ENCODE data around the gene OR5K2. TPM values are rescaled to one million over a fixed set of nuclear protein-coding genes. Genes with fewer than 3 reads are reported as not detected.

OR5K2 gene
- total RNA-seq, 4 donors from 2014 or later: not detected

- H3K27me3 ChIP-seq: no peaks in the 10 kb centered on the region
- no peak overlapping the region for H3K4me3 ChIP-seq
- no peaks in the 10 kb centered on the region for H3K9me3 ChIP-seq
- peak overlapping the region in 3 of 4 donors; percentile 27 to 39 (median 30) for H3K27ac ChIP-seq
- DNase-seq: no peak
- no peak for TF ChIP-seq CTCF (IDR thresholded peaks at IDR 0.05)
- no peak for TF ChIP-seq POLR2A (IDR thresholded peaks at IDR 0.05)
- intact Hi-C loops (cut with DNase I): no loop called here
- peaks cover 13 to 59% (median 15%) of the 10 kb centered on the region in 3 donors for H3K4me1 ChIP-seq
- WGBS, 2 donors: 93 to 100% methylated on average over 1 of the region's 1 CpG
- peaks cover 0 to 69% (median 7%) of the 10 kb centered on the region in 3 donors for H3K36me3 ChIP-seq
Measured at GRCh38 chr3:98519351-98519750, 21.9 kb downstream of the OR5K2 start.

DNA sequence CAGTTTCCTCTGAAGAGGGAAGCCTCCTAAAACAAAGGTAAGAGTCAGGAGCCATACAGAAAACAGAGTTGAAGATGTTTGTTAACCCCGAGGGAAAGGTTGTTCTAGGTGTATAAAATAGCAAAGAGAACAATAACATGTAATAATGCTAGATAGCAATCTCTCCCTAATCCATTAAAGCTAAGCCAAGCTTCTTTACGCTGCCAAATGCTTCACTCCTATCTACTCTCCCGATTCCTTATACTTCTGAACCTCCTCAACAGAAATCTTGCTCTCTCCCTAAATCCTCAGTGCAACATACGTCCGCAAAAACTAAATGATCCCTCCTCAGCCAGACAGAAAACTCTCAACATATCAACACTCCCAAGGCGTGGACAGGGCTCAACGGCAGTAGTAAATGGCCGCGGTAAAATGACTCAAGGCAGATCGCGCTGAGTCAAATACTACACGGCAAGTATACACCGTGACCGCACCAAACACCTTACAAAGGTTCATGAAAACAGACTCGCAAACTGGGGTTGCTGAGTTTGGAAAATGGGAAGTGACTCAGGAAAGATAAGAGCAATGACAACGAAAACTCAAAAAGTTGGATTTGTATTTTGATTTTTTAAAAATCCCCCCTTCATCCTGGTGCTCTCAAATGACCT, 24.5 kb downstream of the OR5K2 start:
- Histone ChIP-seq H3K4me1 (peaks cover 13 to 49% (median 15%) of the 10 kb centered on the region in 3 donors), H3K36me3 (peaks cover 0 to 43% (median under 1%) of the 10 kb centered on the region in 3 donors), H3K9me3 (no peaks in the 10 kb centered on the region), H3K27me3 (no peaks in the 10 kb centered on the region), H3K27ac (peak overlapping the region; percentile 94 to 99 (median 97)), H3K4me3 (peak overlapping the region; percentile 68 to 93 (median 78))
- intact Hi-C loops (cut with DNase I): no loop called here
- no peak for DNase-seq
- no peak for TF ChIP-seq CTCF (IDR thresholded peaks at IDR 0.05)
- TF ChIP-seq POLR2A (IDR thresholded peaks at IDR 0.05): no peak
- 0% methylated on average over 16 of the region's 16 CpGs for WGBS, 2 donors

DNA sequence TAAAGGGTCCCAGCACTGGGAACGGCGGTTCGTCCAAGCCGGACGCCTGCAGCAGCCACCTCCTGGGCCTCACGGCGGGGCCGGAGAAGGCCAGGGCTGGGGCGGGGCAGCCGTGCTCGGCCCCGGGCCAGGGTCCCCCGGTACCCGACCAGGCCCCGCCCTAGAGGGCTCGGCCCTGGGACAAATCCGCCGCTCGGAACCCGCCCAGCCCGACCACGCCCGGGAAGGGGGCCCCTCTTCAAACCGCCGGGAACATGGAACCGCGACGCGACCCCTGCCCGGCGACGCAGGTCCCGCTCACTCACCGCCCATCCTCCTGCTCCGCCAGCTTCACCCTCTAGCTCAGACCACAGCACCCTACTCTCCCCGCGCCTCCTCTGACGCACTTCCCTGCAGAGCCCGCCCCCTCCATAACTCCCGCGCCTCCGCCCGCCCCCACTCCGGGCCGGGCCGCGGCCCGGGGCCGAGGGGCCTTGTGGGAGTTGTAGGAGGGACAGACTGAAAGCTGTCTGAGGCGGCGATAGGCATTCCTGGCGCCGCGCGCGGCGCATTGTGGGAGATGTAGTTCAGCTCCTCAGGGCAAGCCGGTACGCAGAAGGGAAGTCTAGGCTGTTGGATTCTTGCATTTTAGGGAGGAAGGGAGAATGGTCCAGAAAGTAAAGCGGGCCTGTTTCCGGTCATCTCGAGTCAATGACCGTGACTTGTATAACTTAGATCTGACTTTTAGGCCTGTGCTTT, 25.2 kb downstream of the OR5K2 start, which contains the start of gene CLDND1:
TSS of gene CLDND1 (minus strand) at position 359 of the 738 bp plus-strand sequence. CDS start 1,478 bp downstream, outside the sequence.
- intact Hi-C loops (cut with DNase I): no loop called here
- H3K4me1 ChIP-seq: peaks cover 13 to 46% (median 15%) of the 10 kb centered on the region in 3 donors
- no peaks in the 10 kb centered on the region for H3K9me3 ChIP-seq
- peak within 1 kb of the TSS; percentile 68 to 93 (median 78) for H3K4me3 ChIP-seq
- TF ChIP-seq POLR2A (IDR thresholded peaks at IDR 0.05): peak in 3 of 4 donors; percentile 83 to 95 (median 88)
- TF ChIP-seq CTCF (IDR thresholded peaks at IDR 0.05): no peak
- peak; percentile 88 for DNase-seq
- peak within 1 kb of the TSS; percentile 94 to 99 (median 97) for H3K27ac ChIP-seq
- no peaks in the 10 kb centered on the region for H3K27me3 ChIP-seq
- peaks cover 0 to 36% (median 0%) of the 10 kb centered on the region in 3 donors for H3K36me3 ChIP-seq
- 0 to 2% methylated on average over 14 to 24 of the region's 63 CpGs for WGBS, 2 donors

DNA sequence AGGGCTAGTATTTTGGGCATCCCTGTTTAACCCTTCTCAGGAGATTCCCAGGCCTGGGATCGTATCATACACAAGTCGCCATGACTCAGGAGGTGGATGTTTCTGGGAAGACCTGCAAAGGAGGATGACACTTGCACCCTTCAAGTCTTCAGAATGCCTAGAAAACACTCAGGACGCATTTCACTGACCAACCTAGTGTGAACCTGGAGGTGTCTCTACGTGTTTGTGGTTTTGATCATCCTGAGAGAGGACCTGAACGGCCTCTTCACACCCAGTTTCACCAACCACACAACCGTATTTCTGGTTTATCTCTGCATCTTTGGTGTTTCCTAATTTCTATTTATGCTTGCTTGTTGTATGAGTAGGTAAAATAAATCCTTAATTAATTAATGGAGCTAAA, 28.0 kb downstream of the OR5K2 start:
- H3K36me3 ChIP-seq: peaks cover 0 to 8% (median 0%) of the 10 kb centered on the region in 3 donors
- DNase-seq: no peak
- H3K4me1 ChIP-seq: peaks cover 6 to 19% (median 10%) of the 10 kb centered on the region in 3 donors
- no peaks in the 10 kb centered on the region for H3K27me3 ChIP-seq
- H3K27ac ChIP-seq: no peak overlapping the region
- intact Hi-C loops (cut with DNase I): no loop called here
- no peak overlapping the region for H3K4me3 ChIP-seq
- H3K9me3 ChIP-seq: no peaks in the 10 kb centered on the region
- TF ChIP-seq CTCF (IDR thresholded peaks at IDR 0.05) (no peak), POLR2A (IDR thresholded peaks at IDR 0.05) (no peak)
- 62 to 78% methylated on average over 5 to 6 of the region's 6 CpGs for WGBS, 2 donors
